GM12891 (cell line): Measurements from ENCODE around the gene CCDC88C.

ENCODE experiments used
- POLR2A ChIP-seq: IDR thresholded peaks from 2 replicates; pipeline ENCODE4 v1.6.1; 2011; ENCODE audit warnings: low read depth, low read length, control low read depth
- POLR2AphosphoS5 ChIP-seq: IDR thresholded peaks from 2 replicates; pipeline ENCODE4 v1.6.1; 2011; ENCODE audit warnings: low read depth, low read length, control low read depth
- POU2F2 ChIP-seq: IDR thresholded peaks from 2 replicates; pipeline ENCODE4 v1.6.1; 2011; ENCODE audit warnings: low read depth, mild to moderate bottlenecking, control low read depth, low read length, moderate library complexity
- SPI1 ChIP-seq: IDR thresholded peaks from 2 replicates; pipeline ENCODE4 v1.6.1; 2011; ENCODE audit warnings: low read depth, low read length, control low read depth
- TAF1 ChIP-seq: IDR thresholded peaks from 2 replicates; pipeline ENCODE4 v1.6.1; 2011; ENCODE audit warnings: low read depth, low read length, control low read depth

DNA sequence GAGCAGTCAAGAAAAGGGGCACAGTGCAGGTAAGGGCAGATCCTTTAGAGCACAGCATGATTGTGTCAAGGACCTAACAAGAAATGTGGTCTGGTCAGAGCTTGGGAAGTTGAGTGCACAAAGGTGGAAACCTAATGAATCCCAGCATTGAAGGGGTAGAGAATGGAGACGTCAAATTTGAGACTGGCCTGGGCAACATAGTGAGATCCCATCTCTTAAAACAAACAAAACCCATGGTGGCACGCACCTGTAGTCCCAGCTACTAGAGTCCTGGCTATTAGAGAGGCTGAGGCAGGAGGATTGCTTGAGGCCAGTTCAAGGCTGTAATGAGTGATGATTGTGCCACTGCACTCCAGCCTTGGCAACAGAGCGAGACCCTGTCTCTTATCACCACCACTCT, 37.0 kb upstream of the CCDC88C start:
- TF ChIP-seq POLR2AphosphoS5, result no peak
- TF ChIP-seq TAF1, result no peak
- no peak for TF ChIP-seq POLR2A
- no peak for TF ChIP-seq POU2F2
- no peak for TF ChIP-seq SPI1
